ENCODE measurements around the gene DIRAS1.

DIRAS1 gene

GRCh38 chr19:2676823-2677222 is 44.3 kb downstream of the DIRAS1 start:
- Histone ChIP-seq H3K27me3 (ENCODE audit: control insufficient read depth, low read length) (no peaks in the 10 kb centered on the region), H3K79me2 (ENCODE audit: control insufficient read depth, low read length) (peaks cover 85% of the 10 kb centered on the region), H3F3A (ENCODE audit: control insufficient read depth, insufficient read depth) (peaks cover 22% of the 10 kb centered on the region), H3K9me2 (replicated peaks; ENCODE audit: control insufficient read depth, low read length) (no peaks in the 10 kb centered on the region), H3K4me1 (ENCODE audit: control insufficient read depth, low read length) (peaks cover 44% of the 10 kb centered on the region), H4K20me1 (ENCODE audit: control insufficient read depth, insufficient read depth, low read depth, low read length) (no peaks in the 10 kb centered on the region), H3K36me3 (ENCODE audit: control insufficient read depth, low read length) (peaks cover 66% of the 10 kb centered on the region), H3K4me3 (ENCODE audit: low read length) (no peak overlapping the region), H3K4me2 (ENCODE audit: low read length) (no peak overlapping the region), H3K9me3 (ENCODE audit: control insufficient read depth, insufficient read depth, low read length) (no peaks in the 10 kb centered on the region), H3K27ac (ENCODE audit: low read depth, low read length) (no peak overlapping the region)
- TF ChIP-seq CTCF (IDR thresholded peaks at IDR 0.05; ENCODE audit: low read depth, low read length, poor library complexity, severe bottlenecking) (no peak), EZH2phosphoT487 (IDR thresholded peaks at IDR 0.05; ENCODE audit: borderline replicate concordance, low read length) (no peak)

- H3K4me1 ChIP-seq (ENCODE audit: control insufficient read depth, low read length): peaks cover 40% of the 10 kb centered on the region
- H3K27ac ChIP-seq (ENCODE audit: low read depth, low read length): no peak overlapping the region
- H3K36me3 ChIP-seq (ENCODE audit: control insufficient read depth, low read length): peaks cover 68% of the 10 kb centered on the region
- no peaks in the 10 kb centered on the region for H3K9me3 ChIP-seq (ENCODE audit: control insufficient read depth, insufficient read depth, low read length)
- no peaks in the 10 kb centered on the region for H3K27me3 ChIP-seq (ENCODE audit: control insufficient read depth, low read length)
- TF ChIP-seq EZH2phosphoT487 (IDR thresholded peaks at IDR 0.05; ENCODE audit: borderline replicate concordance, low read length): no peak
- TF ChIP-seq CTCF (IDR thresholded peaks at IDR 0.05; ENCODE audit: low read depth, low read length, poor library complexity, severe bottlenecking): no peak
- H3K4me2 ChIP-seq (ENCODE audit: low read length): no peak overlapping the region
- H3K9me2 ChIP-seq (replicated peaks; ENCODE audit: control insufficient read depth, low read length): no peaks in the 10 kb centered on the region
- H3F3A ChIP-seq (ENCODE audit: control insufficient read depth, insufficient read depth): peaks cover 14% of the 10 kb centered on the region; the same call in 1 of the 2 replicates
- no peaks in the 10 kb centered on the region for H4K20me1 ChIP-seq (ENCODE audit: control insufficient read depth, insufficient read depth, low read depth, low read length)
- peaks cover 91% of the 10 kb centered on the region for H3K79me2 ChIP-seq (ENCODE audit: control insufficient read depth, low read length)
- H3K4me3 ChIP-seq (ENCODE audit: low read length): no peak overlapping the region
These were observed 45.3 kb downstream of the DIRAS1 start for GRCh38 chr19:2675892-2676291.

GRCh38 chr19:2670217-2670616 is 51.0 kb downstream of the DIRAS1 start:
- peak overlapping the region; percentile 15; the same call in 1 of the 2 replicates for H3K27ac ChIP-seq (ENCODE audit: low read depth, low read length)
- peaks cover 13% of the 10 kb centered on the region for H3F3A ChIP-seq (ENCODE audit: control insufficient read depth, insufficient read depth)
- no peak overlapping the region for H3K4me3 ChIP-seq (ENCODE audit: low read length)
- H3K9me2 ChIP-seq (replicated peaks; ENCODE audit: control insufficient read depth, low read length): no peaks in the 10 kb centered on the region
- peaks cover 60% of the 10 kb centered on the region for H3K4me1 ChIP-seq (ENCODE audit: control insufficient read depth, low read length)
- peak overlapping the region; percentile 30 for H3K4me2 ChIP-seq (ENCODE audit: low read length)
- peaks cover 90% of the 10 kb centered on the region for H3K79me2 ChIP-seq (ENCODE audit: control insufficient read depth, low read length)
- H3K27me3 ChIP-seq (ENCODE audit: control insufficient read depth, low read length): no peaks in the 10 kb centered on the region
- peaks cover 56% of the 10 kb centered on the region for H3K36me3 ChIP-seq (ENCODE audit: control insufficient read depth, low read length)
- no peaks in the 10 kb centered on the region for H3K9me3 ChIP-seq (ENCODE audit: control insufficient read depth, insufficient read depth, low read length)
- no peak for TF ChIP-seq EZH2phosphoT487 (IDR thresholded peaks at IDR 0.05; ENCODE audit: borderline replicate concordance, low read length)
- TF ChIP-seq CTCF (IDR thresholded peaks at IDR 0.05; ENCODE audit: low read depth, low read length, poor library complexity, severe bottlenecking): no peak
- no peaks in the 10 kb centered on the region for H4K20me1 ChIP-seq (ENCODE audit: control insufficient read depth, insufficient read depth, low read depth, low read length)
